Caco-2 (cell line): ENCODE data around the gene KHDC4. TPM values are rescaled to one million over a fixed set of nuclear protein-coding genes. Genes with fewer than 3 reads are reported as not detected.

Source experiments
- BruUV-seq: library from RNA; stranded (reverse); fragments of 400-500 nt; replicated peaks from 2 replicates; lab custom pipeline; 2021; lab: Mats Ljungman, UMichigan
- CTCF ChIA-PET: fragments of 300-600 bp; sonication (Branson Sonifier 250); formaldehyde crosslinking; loops from one replicate; lab custom pipeline; 2022; ENCODE audit warnings: antibody characterized with exemption; lab: Charles Lee
- POLR2A ChIA-PET: fragments of 300-600 bp; sonication (Branson Sonifier 250); formaldehyde crosslinking; loops from one replicate; lab custom pipeline; 2022; ENCODE audit warnings: antibody characterized with exemption; lab: Charles Lee
- DNase-seq, 2 experiments: peaks; one replicate each; pipeline versions ENCODE4 v3.0.0 to v3.0.0-alpha.2; 2020 to 2022
- H3K27me3 ChIP-seq: replicated peaks from 2 replicates; pipeline ENCODE4 v1.6.0; 2011; ENCODE audit warnings: low read length; ENCODE audit not compliant: control insufficient read depth, insufficient read depth
- H3K36me3 ChIP-seq: 2 replicates; pipeline ENCODE4 v1.5.1; 2011; ENCODE audit warnings: low read length; ENCODE audit not compliant: control insufficient read depth, insufficient read depth
- H3K4me1 ChIP-seq: fragments of 250-450 bp; sonication (Bioruptor Pico); 2 replicates; pipeline ENCODE4 v1.5.1; 2020; ENCODE audit warnings: mild to moderate bottlenecking
- H3K4me3 ChIP-seq: 2 replicates; pipeline ENCODE4 v1.5.1; 2011; ENCODE audit warnings: low read depth, mild to moderate bottlenecking, control low read depth, low read length
- H3K9me3 ChIP-seq: fragments of 250-450 bp; sonication (Bioruptor Pico); 2 replicates; pipeline ENCODE4 v1.5.1; 2020; ENCODE audit warnings: mild to moderate bottlenecking, moderate library complexity
- H3K27ac Mint-ChIP-seq: one replicate; pipeline ENCODE4 v1.8.0; 2022; ENCODE audit warnings: mixed read lengths; ENCODE audit not compliant: unreplicated experiment
- H3K27me3 Mint-ChIP-seq: one replicate; pipeline ENCODE4 v1.8.0; 2022; ENCODE audit warnings: mixed read lengths; ENCODE audit not compliant: insufficient read depth, unreplicated experiment
- H3K36me3 Mint-ChIP-seq: one replicate; pipeline ENCODE4 v1.8.0; 2022; ENCODE audit warnings: mild to moderate bottlenecking, mixed read lengths; ENCODE audit not compliant: insufficient read depth, unreplicated experiment
- H3K4me1 Mint-ChIP-seq: one replicate; pipeline ENCODE4 v1.8.0; 2022; ENCODE audit warnings: low read depth, mixed read lengths; ENCODE audit not compliant: unreplicated experiment
- H3K4me3 Mint-ChIP-seq: one replicate; pipeline ENCODE4 v1.8.0; 2022; ENCODE audit warnings: mild to moderate bottlenecking, moderate library complexity, mixed read lengths; ENCODE audit not compliant: unreplicated experiment
- H3K9me3 Mint-ChIP-seq: one replicate; pipeline ENCODE4 v1.8.0; 2022; ENCODE audit warnings: mixed read lengths; ENCODE audit not compliant: unreplicated experiment
- CTCF ChIP-seq, 2 experiments: fragments of 200-600 bp in 1 of 2; IDR thresholded peaks; 1 replicate in 1 of 2; 2 replicates in 1 of 2; pipeline versions ENCODE4 v1.5.1 to v1.8.0; 2011 to 2022; ENCODE audit warnings: antibody characterized with exemption in 1 of 2, control low read depth in 1 of 2, inconsistent platforms in 1 of 2, low read depth in 1 of 2, low read length in 1 of 2, mild to moderate bottlenecking in 1 of 2, moderate library complexity in 1 of 2; ENCODE audit not compliant: insufficient read depth in 1 of 2, severe bottlenecking in 1 of 2, unreplicated experiment in 1 of 2
- intact Hi-C: fragments of 100-400 bp; cut with micrococcal nuclease; formaldehyde crosslinking; loops from one replicate; pipeline ENCODE4 v1.10.0; 2022; ENCODE audit not compliant: unreplicated experiment
- total RNA-seq: library from RNA; stranded (reverse); gene quantifications from 2 replicates; pipeline ENCODE4 v1.2.3, GENCODE V29; 2022

KHDC4 gene
- total RNA-seq, 1 experiment from 2014 or later: 68.5 TPM

- Mint-ChIP-seq H3K36me3 (no peaks in the 10 kb centered on the region), H3K9me3 (no peaks in the 10 kb centered on the region), H3K27me3 (peaks cover 3% of the 10 kb centered on the region), H3K4me3 (no peak overlapping the region), H3K27ac (no peak overlapping the region), H3K4me1 (no peaks in the 10 kb centered on the region)
- no peak for DNase-seq
- BruUV-seq: no TSS peak
- Histone ChIP-seq H3K36me3 (no peaks in the 10 kb centered on the region), H3K9me3 (no peaks in the 10 kb centered on the region), H3K27me3 (no peaks in the 10 kb centered on the region), H3K4me1 (peaks cover 12% of the 10 kb centered on the region; the same call in 1 of the 2 replicates), H3K4me3 (no peak overlapping the region)
- CTCF ChIA-PET: no interaction called here
- POLR2A ChIA-PET: no interaction called here
- no peak for TF ChIP-seq CTCF (IDR thresholded peaks at IDR 0.05; ENCODE audit: insufficient read depth in 1 of 2, low read depth in 1 of 2, low read length in 1 of 2, severe bottlenecking in 1 of 2, unreplicated experiment in 1 of 2)
- intact Hi-C loops: no loop called here
Observed at GRCh38 chr1:155884031-155884960, 49.9 kb downstream of the KHDC4 start.

DNA sequence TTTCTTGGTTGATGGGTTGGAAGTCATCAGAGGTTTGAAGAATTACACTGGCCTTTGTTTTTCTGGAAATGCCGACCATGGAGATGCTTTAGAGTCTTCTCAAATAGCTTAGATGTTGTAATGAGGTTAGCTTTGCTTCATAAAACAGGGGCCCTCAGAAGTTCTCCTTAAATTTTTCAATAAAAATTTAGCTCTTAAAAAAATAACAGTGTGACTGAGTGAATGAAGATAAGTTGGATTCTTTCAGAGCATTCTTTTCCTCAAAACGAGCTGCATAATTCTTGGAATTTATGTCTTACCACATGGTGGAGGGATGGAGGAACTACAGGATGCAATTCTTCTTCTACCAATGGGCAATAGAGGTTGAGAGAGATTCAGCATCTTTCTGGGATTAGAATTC lies 51.4 kb downstream of the KHDC4 start:
- H3K9me3 Mint-ChIP-seq: no peaks in the 10 kb centered on the region
- no peak for TF ChIP-seq CTCF (IDR thresholded peaks at IDR 0.05; ENCODE audit: insufficient read depth in 1 of 2, low read depth in 1 of 2, low read length in 1 of 2, severe bottlenecking in 1 of 2, unreplicated experiment in 1 of 2)
- Histone ChIP-seq H3K4me3 (no peak overlapping the region), H3K9me3 (no peaks in the 10 kb centered on the region), H3K27me3 (no peaks in the 10 kb centered on the region), H3K36me3 (no peaks in the 10 kb centered on the region), H3K4me1 (peaks cover 12% of the 10 kb centered on the region; the same call in 1 of the 2 replicates)
- no peak overlapping the region for H3K4me3 Mint-ChIP-seq
- intact Hi-C loops: no loop called here
- ChIA-PET CTCF (no interaction called here), POLR2A (no interaction called here)
- H3K27me3 Mint-ChIP-seq: peaks cover 3% of the 10 kb centered on the region
- BruUV-seq: no TSS peak
- H3K4me1 Mint-ChIP-seq: no peaks in the 10 kb centered on the region
- H3K27ac Mint-ChIP-seq: no peak overlapping the region
- DNase-seq: no peak
- no peaks in the 10 kb centered on the region for H3K36me3 Mint-ChIP-seq

GRCh38 chr1:155882235-155882634 lies 52.0 kb downstream of the KHDC4 start:
- TF ChIP-seq CTCF (IDR thresholded peaks at IDR 0.05; ENCODE audit: insufficient read depth in 1 of 2, low read depth in 1 of 2, low read length in 1 of 2, severe bottlenecking in 1 of 2, unreplicated experiment in 1 of 2): no peak
- no peak overlapping the region for H3K27ac Mint-ChIP-seq
- no peak overlapping the region for H3K4me3 ChIP-seq
- intact Hi-C loops: no loop called here
- BruUV-seq: no TSS peak
- H3K27me3 Mint-ChIP-seq: peaks cover 3% of the 10 kb centered on the region
- no peaks in the 10 kb centered on the region for H3K27me3 ChIP-seq
- no peak overlapping the region for H3K4me3 Mint-ChIP-seq
- no peaks in the 10 kb centered on the region for H3K4me1 Mint-ChIP-seq
- peaks cover 12% of the 10 kb centered on the region; the same call in 1 of the 2 replicates for H3K4me1 ChIP-seq
- ChIA-PET POLR2A (no interaction called here), CTCF (no interaction called here)
- H3K36me3 ChIP-seq: no peaks in the 10 kb centered on the region
- DNase-seq: no peak
- H3K36me3 Mint-ChIP-seq: no peaks in the 10 kb centered on the region
- no peaks in the 10 kb centered on the region for H3K9me3 Mint-ChIP-seq
- H3K9me3 ChIP-seq: no peaks in the 10 kb centered on the region
